ENCODE results near the gene DNM3.

Gene DNM3

GRCh38 chr1:171834821-171835220 is 6.5 kb upstream of the DNM3 start:
- no peak for TF ChIP-seq CTCF (conservative IDR thresholded peaks at IDR 0.05; ENCODE audit: low read depth, low read length)
- no peak for DNase-seq (ENCODE audit: low read depth)
- H3K4me3 ChIP-seq (ENCODE audit: low read depth, low read length) = no peak overlapping the region

- no peak for TF ChIP-seq CTCF (conservative IDR thresholded peaks at IDR 0.05; ENCODE audit: low read depth, low read length)
- no peak for DNase-seq (ENCODE audit: low read depth)
- no peak overlapping the region for H3K4me3 ChIP-seq (ENCODE audit: low read depth, low read length)
These were observed 5.4 kb upstream of the DNM3 start for GRCh38 chr1:171835891-171836290.

GRCh38 chr1:171841931-171842761 is 848 bp downstream of the DNM3 start:
- DNase-seq (ENCODE audit: low read depth) = no peak
- H3K4me3 ChIP-seq (ENCODE audit: low read depth, low read length) = peak overlapping the region; percentile 63
- no peak for TF ChIP-seq CTCF (conservative IDR thresholded peaks at IDR 0.05; ENCODE audit: low read depth, low read length)

- TF ChIP-seq CTCF (conservative IDR thresholded peaks at IDR 0.05; ENCODE audit: low read depth, low read length) = no peak
- H3K4me3 ChIP-seq (ENCODE audit: low read depth, low read length) = no peak overlapping the region
- DNase-seq (ENCODE audit: low read depth) = no peak
These were observed 3.1 kb downstream of the DNM3 start for GRCh38 chr1:171844381-171844780.

- DNase-seq (ENCODE audit: low read depth) = no peak
- H3K4me3 ChIP-seq (ENCODE audit: low read depth, low read length) = no peak overlapping the region
- no peak for TF ChIP-seq CTCF (conservative IDR thresholded peaks at IDR 0.05; ENCODE audit: low read depth, low read length)
These were observed 4.7 kb downstream of the DNM3 start for GRCh38 chr1:171845998-171846397.

GRCh38 chr1:171849245-171849898 is 8.1 kb downstream of the DNM3 start:
- DNase-seq (ENCODE audit: low read depth) = no peak
- H3K4me3 ChIP-seq (ENCODE audit: low read depth, low read length) = no peak overlapping the region
- no peak for TF ChIP-seq CTCF (conservative IDR thresholded peaks at IDR 0.05; ENCODE audit: low read depth, low read length)

All from choroid plexus epithelial cell (primary cell).